WERI-Rb-1 (cell line): ENCODE results near the gene MOB2.
"Not testable (repeated sequence)": the region's sequence is repeated elsewhere in the genome, so short reads cannot be mapped to it uniquely, and the experiment has no call there.

Experiments
- DNase-seq: peaks from one replicate; pipeline ENCODE4 v3.0.0-alpha.2; 2020
- H3K27ac ChIP-seq: fragments of 250-450 bp; sonication (Bioruptor Pico); 2 replicates; pipeline ENCODE4 v1.5.1; 2020; ENCODE audit warnings: mild to moderate bottlenecking, moderate library complexity
- H3K27me3 ChIP-seq: fragments of 250-450 bp; sonication (Bioruptor Pico); 2 replicates; pipeline ENCODE4 v1.5.1; 2021; ENCODE audit warnings: mild to moderate bottlenecking, low read depth, moderate library complexity; ENCODE audit not compliant: insufficient read depth, severe bottlenecking
- H3K36me3 ChIP-seq: fragments of 250-450 bp; sonication (Bioruptor Pico); 2 replicates; pipeline ENCODE4 v1.5.1; 2020; ENCODE audit warnings: mild to moderate bottlenecking, moderate library complexity
- H3K4me3 ChIP-seq: 2 replicates; pipeline ENCODE4 v1.5.1; 2011; ENCODE audit warnings: low read depth, mild to moderate bottlenecking, control low read depth, low read length
- H3K9me3 ChIP-seq: fragments of 250-450 bp; sonication (Bioruptor Pico); 2 replicates; pipeline ENCODE4 v1.5.1; 2021; ENCODE audit warnings: mild to moderate bottlenecking, moderate library complexity; ENCODE audit not compliant: severe bottlenecking
- CTCF ChIP-seq: IDR thresholded peaks from 2 replicates; pipeline ENCODE4 v1.5.1; 2011; ENCODE audit warnings: low read depth, mild to moderate bottlenecking, control low read depth, inconsistent platforms, low read length

MOB2 gene

GRCh38 chr11:1438967-1439330 lies 47.6 kb downstream of the MOB2 start:
- no peaks in the 10 kb centered on the region for H3K27me3 ChIP-seq
- no peak overlapping the region for H3K4me3 ChIP-seq
- no peak for TF ChIP-seq CTCF
- no peak overlapping the region for H3K27ac ChIP-seq
- DNase-seq: no peak
- peaks cover 18% of the 10 kb centered on the region for H3K36me3 ChIP-seq
- no peaks in the 10 kb centered on the region for H3K9me3 ChIP-seq

- H3K4me3 ChIP-seq: no peak overlapping the region
- H3K36me3 ChIP-seq: peaks cover 14% of the 10 kb centered on the region
- no peak overlapping the region; the same call in 1 of the 2 replicates for H3K27ac ChIP-seq
- H3K9me3 ChIP-seq: no peaks in the 10 kb centered on the region
- TF ChIP-seq CTCF: no peak
- no peaks in the 10 kb centered on the region for H3K27me3 ChIP-seq
- no peak for DNase-seq
Measured at GRCh38 chr11:1438261-1438966, 48.2 kb downstream of the MOB2 start.

- DNase-seq: no peak
- no peak for TF ChIP-seq CTCF
- Histone ChIP-seq H3K36me3 (peaks cover 9% of the 10 kb centered on the region), H3K9me3 (no peaks in the 10 kb centered on the region), H3K27ac (no peak overlapping the region), H3K27me3 (no peaks in the 10 kb centered on the region), H3K4me3 (no peak overlapping the region)
Measured at GRCh38 chr11:1437500-1437899, 49.1 kb downstream of the MOB2 start.

GRCh38 chr11:1436468-1437039 lies 50.0 kb downstream of the MOB2 start:
- Histone ChIP-seq H3K27me3 (no peaks in the 10 kb centered on the region), H3K27ac (no peak overlapping the region)
- DNase-seq: no peak

GRCh38 chr11:1435820-1436467 lies 50.6 kb downstream of the MOB2 start:
- peak; percentile 58 for DNase-seq
- Histone ChIP-seq H3K27me3 (no peaks in the 10 kb centered on the region), H3K36me3 (peaks cover 7% of the 10 kb centered on the region), H3K27ac (peak overlapping the region; percentile 39; the same call in 1 of the 2 replicates), H3K4me3 (no peak overlapping the region), H3K9me3 (no peaks in the 10 kb centered on the region)
- no peak for TF ChIP-seq CTCF

More at GRCh38 chr11:1436468-1437039, 50.0 kb downstream of the MOB2 start:
- Histone ChIP-seq H3K9me3 (no peaks in the 10 kb centered on the region), H3K36me3 (peaks cover 7% of the 10 kb centered on the region), H3K4me3 (no peak overlapping the region)
- no peak for TF ChIP-seq CTCF

GRCh38 chr11:1435479-1435819 lies 51.1 kb downstream of the MOB2 start:
- peak overlapping the region; percentile 39; the same call in 1 of the 2 replicates for H3K27ac ChIP-seq
- not testable (repeated sequence) for H3K9me3 ChIP-seq, H3K4me3 ChIP-seq, H3K27me3 ChIP-seq, DNase-seq, H3K36me3 ChIP-seq
